HCT116 (cell line): ENCODE results near the gene ADARB2.

Source experiments
- EZH2 ChIP-seq: fragments of 200-600 bp; sonication (generic); IDR thresholded peaks from 2 replicates; pipeline ENCODE4 v1.6.1; 2017; ENCODE audit warnings: antibody characterized with exemption, mixed run types
- EZH2phosphoT487 ChIP-seq: fragments of 200-600 bp; IDR thresholded peaks from 2 replicates; pipeline ENCODE4 v1.6.1; 2018; ENCODE audit warnings: antibody characterized with exemption, borderline replicate concordance
- POLR2A ChIP-seq: IDR thresholded peaks from 2 replicates; pipeline ENCODE4 v1.7.0; 2011; ENCODE audit warnings: borderline replicate concordance; ENCODE audit not compliant: insufficient read depth, insufficient read length; ENCODE audit errors: extremely low read depth
- POLR2AphosphoS5 ChIP-seq: IDR thresholded peaks from 2 replicates; pipeline ENCODE4 v1.6.1; 2011; ENCODE audit warnings: mild to moderate bottlenecking, low read depth, low read length, moderate library complexity
- REST ChIP-seq: IDR thresholded peaks from 2 replicates; pipeline ENCODE4 v1.6.1; 2012; ENCODE audit warnings: low read depth
- SP1 ChIP-seq: IDR thresholded peaks from 2 replicates; pipeline ENCODE4 v1.6.1; 2012; ENCODE audit warnings: low read depth
- SRF ChIP-seq: IDR thresholded peaks from 2 replicates; pipeline ENCODE4 v1.6.1; 2012; ENCODE audit warnings: low read depth
- TCF7L2 ChIP-seq: IDR thresholded peaks from 2 replicates; pipeline ENCODE4 v1.7.0; 2011; ENCODE audit warnings: borderline replicate concordance, inconsistent platforms; ENCODE audit not compliant: insufficient read depth, insufficient read length; ENCODE audit errors: extremely low read depth
- ZNF274 ChIP-seq: fragments of 200-500 bp; sonication (Bioruptor generic); IDR thresholded peaks from 2 replicates; pipeline ENCODE4 v1.6.1; 2014; ENCODE audit warnings: mild to moderate bottlenecking, low read depth, low read length, inconsistent platforms
- TF ChIP-seq, protein P1 (sequence below): IDR thresholded peaks from 2 replicates; pipeline ENCODE4 v1.6.1; 2012
- TF ChIP-seq, protein P2 (sequence below), 3 experiments: fragments of 200-600 bp in 1 of 3; sonication (generic) in 1 of 3; IDR thresholded peaks in 2 of 3; conservative IDR thresholded peaks in 1 of 3; 2 replicates each; pipeline ENCODE4 v1.5.1; 2012 to 2017; ENCODE audit warnings: low read depth in 2 of 3, low read length in 2 of 3, antibody characterized with exemption in 1 of 3, borderline replicate concordance in 1 of 3, control low read depth in 1 of 3, mild to moderate bottlenecking in 1 of 3, mixed read lengths in 1 of 3, mixed run types in 1 of 3, moderate library complexity in 1 of 3; ENCODE audit not compliant: insufficient read depth in 1 of 3

GRCh38 chr10:1270490-1270889, 466.8 kb downstream of the ADARB2 start:
- no peak for TF ChIP-seq POLR2A
- TF ChIP-seq, protein P1, sequence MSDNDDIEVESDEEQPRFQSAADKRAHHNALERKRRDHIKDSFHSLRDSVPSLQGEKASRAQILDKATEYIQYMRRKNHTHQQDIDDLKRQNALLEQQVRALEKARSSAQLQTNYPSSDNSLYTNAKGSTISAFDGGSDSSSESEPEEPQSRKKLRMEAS, result no peak
- TF ChIP-seq POLR2AphosphoS5, result no peak
- TF ChIP-seq, protein P2, sequence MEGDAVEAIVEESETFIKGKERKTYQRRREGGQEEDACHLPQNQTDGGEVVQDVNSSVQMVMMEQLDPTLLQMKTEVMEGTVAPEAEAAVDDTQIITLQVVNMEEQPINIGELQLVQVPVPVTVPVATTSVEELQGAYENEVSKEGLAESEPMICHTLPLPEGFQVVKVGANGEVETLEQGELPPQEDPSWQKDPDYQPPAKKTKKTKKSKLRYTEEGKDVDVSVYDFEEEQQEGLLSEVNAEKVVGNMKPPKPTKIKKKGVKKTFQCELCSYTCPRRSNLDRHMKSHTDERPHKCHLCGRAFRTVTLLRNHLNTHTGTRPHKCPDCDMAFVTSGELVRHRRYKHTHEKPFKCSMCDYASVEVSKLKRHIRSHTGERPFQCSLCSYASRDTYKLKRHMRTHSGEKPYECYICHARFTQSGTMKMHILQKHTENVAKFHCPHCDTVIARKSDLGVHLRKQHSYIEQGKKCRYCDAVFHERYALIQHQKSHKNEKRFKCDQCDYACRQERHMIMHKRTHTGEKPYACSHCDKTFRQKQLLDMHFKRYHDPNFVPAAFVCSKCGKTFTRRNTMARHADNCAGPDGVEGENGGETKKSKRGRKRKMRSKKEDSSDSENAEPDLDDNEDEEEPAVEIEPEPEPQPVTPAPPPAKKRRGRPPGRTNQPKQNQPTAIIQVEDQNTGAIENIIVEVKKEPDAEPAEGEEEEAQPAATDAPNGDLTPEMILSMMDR (IDR thresholded peaks at IDR 0.05 in 2 of 3, conservative IDR thresholded peaks at IDR 0.05 in 1 of 3; ENCODE audit: borderline replicate concordance in 1 of 3, insufficient read depth in 1 of 3, low read depth in 2 of 3, low read length in 2 of 3), result no peak
- TF ChIP-seq EZH2phosphoT487, result no peak
- TF ChIP-seq SP1, result no peak
- TF ChIP-seq REST, result no peak
- TF ChIP-seq SRF, result no peak
- no peak for TF ChIP-seq ZNF274
- TF ChIP-seq EZH2, result no peak
- no peak for TF ChIP-seq TCF7L2
